ENCODE results near the gene DAPK2. TPM values are rescaled to one million over a fixed set of nuclear protein-coding genes. Genes with fewer than 3 reads are reported as not detected.

DAPK2 gene
- total and polyA plus RNA-seq, 2 of the 4 experiments (the other 2 are of a cell fraction), result 0.34 to 0.36 TPM

- no peak for TF ChIP-seq RFX5 (IDR thresholded peaks at IDR 0.05; ENCODE audit: low read depth, low read length)
- no peak for TF ChIP-seq BHLHE40 (IDR thresholded peaks at IDR 0.05; ENCODE audit: low read depth, low read length)
These were observed 123.4 kb downstream of the DAPK2 start (continued) for GRCh38 chr15:63922916-63923315.

- H3K9me3 ChIP-seq (ENCODE audit: control insufficient read depth, insufficient read depth, low read length), result no peaks in the 10 kb centered on the region
- no peaks in the 10 kb centered on the region for H3K79me1 ChIP-seq (ENCODE audit: low read depth in 1 of 2, low read length in 2 of 2)
- no peak overlapping the region for H2BK20ac ChIP-seq (ENCODE audit: low read depth, low read length)
- no peak overlapping the region for H2BK5ac ChIP-seq (ENCODE audit: low read depth, low read length, poor library complexity, severe bottlenecking)
- H3K9me1 ChIP-seq (ENCODE audit: insufficient read depth, low read length), result no peaks in the 10 kb centered on the region
- dilution Hi-C loops (cut with HindIII; ENCODE audit: low sequenced_read_pairs, unreplicated experiment) (no loop called here), in situ Hi-C loops (cut with MboI; ENCODE audit: low sequenced_read_pairs) (no loop called here), intact Hi-C loops (cut with micrococcal nuclease) (no loop called here)
- ChIA-PET POLR2A (ENCODE audit: unreplicated experiment) (no interaction called here), CTCF (no interaction called here)
- H4K5ac ChIP-seq (ENCODE audit: low read depth, low read length), result no peak overlapping the region
- no peak overlapping the region for H3K9ac ChIP-seq (ENCODE audit: low read depth, low read length)
- H3K56ac ChIP-seq (ENCODE audit: extremely low read depth, insufficient read depth, low read length), result no peak overlapping the region
- BruUV-seq (replicated peaks), result no TSS peak
- 89% methylated on average over 2 of the region's 3 CpGs; no CpG with 5 or more reads in 1 of the 2 experiments for WGBS, 2 experiments (ENCODE audit: extremely low coverage in 2 of 2, insufficient read length in 1 of 2)
- H3K27ac ChIP-seq (ENCODE audit: insufficient read depth, low read length), result no peak overlapping the region
- no peaks in the 10 kb centered on the region for H3K36me3 ChIP-seq (ENCODE audit: control insufficient read depth, insufficient read depth, low read length)
- no peak overlapping the region for H3K23ac ChIP-seq (ENCODE audit: low read depth, low read length)
- H3K18ac ChIP-seq (ENCODE audit: low read depth, low read length), result no peak overlapping the region
- no peak overlapping the region for H2AK9ac ChIP-seq (replicated peaks; ENCODE audit: low read depth, low read length, poor library complexity)
- no peak overlapping the region for H2BK120ac ChIP-seq (ENCODE audit: low read depth, low read length)
- H2BK15ac ChIP-seq (ENCODE audit: low read depth, low read length), result no peak overlapping the region
- no peaks in the 10 kb centered on the region for H3K4me1 ChIP-seq (ENCODE audit: control insufficient read depth, insufficient read depth, low read length)
- ATAC-seq (ENCODE audit: low read depth) (no peak), DNase-seq (no peak)
- H2AK5ac ChIP-seq (ENCODE audit: low read depth, low read length), result no peak overlapping the region
- no peak overlapping the region for H4K91ac ChIP-seq (ENCODE audit: insufficient read depth, low read depth, low read length)
- no peak overlapping the region for H2AFZ ChIP-seq (replicated peaks; ENCODE audit: low read length, poor library complexity)
- no peak overlapping the region for H3K4ac ChIP-seq (ENCODE audit: low read depth, low read length)
- H4K8ac ChIP-seq (ENCODE audit: low read depth in 2 of 2, low read length in 2 of 2), result no peak overlapping the region
- H4K20me1 ChIP-seq (ENCODE audit: insufficient read depth, low read length), result no peaks in the 10 kb centered on the region
- H3K14ac ChIP-seq (replicated peaks; ENCODE audit: low read depth, low read length), result no peak overlapping the region
- no peak overlapping the region for H3K4me3 ChIP-seq (ENCODE audit: insufficient read depth, low read depth, low read length)
- no peak overlapping the region for H3K4me2 ChIP-seq (ENCODE audit: low read depth, low read length)
- H3K27me3 ChIP-seq (ENCODE audit: control insufficient read depth, insufficient read depth, low read length), result peaks cover 20% of the 10 kb centered on the region
- TF ChIP-seq RFX5 (IDR thresholded peaks at IDR 0.05; ENCODE audit: low read depth, low read length), result no peak
- no peak for TF ChIP-seq MAFK (IDR thresholded peaks at IDR 0.05; ENCODE audit: low read depth, low read length)
- no peak for TF ChIP-seq BHLHE40 (IDR thresholded peaks at IDR 0.05; ENCODE audit: low read depth, low read length)
- TF ChIP-seq USF2 (IDR thresholded peaks at IDR 0.05; ENCODE audit: low read depth, low read length), result no peak
- no peak for TF ChIP-seq ELK1 (IDR thresholded peaks at IDR 0.05; ENCODE audit: borderline replicate concordance, low read depth, low read length)
- no peak for TF ChIP-seq FOS (IDR thresholded peaks at IDR 0.05; ENCODE audit: low read depth, low read length)
- TF ChIP-seq MXI1 (IDR thresholded peaks at IDR 0.05; ENCODE audit: borderline replicate concordance, low read depth, low read length), result no peak
- no peak for TF ChIP-seq POLR2A (IDR thresholded peaks at IDR 0.05; ENCODE audit: low read depth, low read length)
- no peak for TF ChIP-seq CTCF (conservative IDR thresholded peaks at IDR 0.05; ENCODE audit: low read depth, low read length)
- TF ChIP-seq SMC3 (IDR thresholded peaks at IDR 0.05; ENCODE audit: low read depth, low read length), result no peak
- TF ChIP-seq RCOR1 (IDR thresholded peaks at IDR 0.05; ENCODE audit: insufficient replicate concordance, low read length), result no peak
- TF ChIP-seq MAZ (IDR thresholded peaks at IDR 0.05; ENCODE audit: borderline replicate concordance, low read depth, low read length), result no peak
- TF ChIP-seq NFE2L2 (IDR thresholded peaks at IDR 0.05; ENCODE audit: low read depth, low read length), result no peak
- TF ChIP-seq RAD21 (IDR thresholded peaks at IDR 0.05; ENCODE audit: low read length), result no peak
These were observed 123.9 kb downstream of the DAPK2 start for GRCh38 chr15:63922261-63922904.
